Measurements from ENCODE around the gene CNOT3. TPM values are rescaled to one million over a fixed set of nuclear protein-coding genes. Genes with fewer than 3 reads are reported as not detected.

The CNOT3 gene
- total RNA-seq, 1 donor from 2014 or later, result 44.6 TPM

- Histone ChIP-seq H3K9me3 (no peaks in the 10 kb centered on the region), H3K36me3 (peaks cover 9% of the 10 kb centered on the region), H3K27me3 (ENCODE audit: low read depth) (no peaks in the 10 kb centered on the region), H3K27ac (peak within 1 kb of the TSS; percentile 50), H3K4me1 (peaks cover 5% of the 10 kb centered on the region), H3K4me3 (peak within 1 kb of the TSS; percentile 47)
- intact Hi-C loops (cut with DNase I), result no loop called here
- DNase-seq, result peak; percentile 85
- peak; percentile 49 for TF ChIP-seq CTCF (IDR thresholded peaks at IDR 0.05)
- peak; percentile 94 to 96 for ATAC-seq
These were observed 35.2 kb downstream of the CNOT3 start, which contains the start of gene TMC4 for GRCh38 chr19:54172471-54173358. TMC4 (minus strand) TSS chr19:54173160; CDS start chr19:54173117, 43 bp downstream.

- ATAC-seq (no peak), DNase-seq (no peak)
- intact Hi-C loops (cut with DNase I), result no loop called here
- no peaks in the 10 kb centered on the region for H3K9me3 ChIP-seq
- no peak for TF ChIP-seq CTCF (IDR thresholded peaks at IDR 0.05)
- H3K36me3 ChIP-seq, result peaks cover 9% of the 10 kb centered on the region
- H3K27ac ChIP-seq, result no peak overlapping the region
- H3K27me3 ChIP-seq (ENCODE audit: low read depth), result no peaks in the 10 kb centered on the region
- peak overlapping the region; percentile 47 for H3K4me3 ChIP-seq
- H3K4me1 ChIP-seq, result peaks cover 2% of the 10 kb centered on the region
These were observed 35.8 kb downstream of the CNOT3 start for GRCh38 chr19:54173359-54173699.

GRCh38 chr19:54173951-54174834 is 36.6 kb downstream of the CNOT3 start:
- Histone ChIP-seq H3K4me1 (no peaks in the 10 kb centered on the region), H3K4me3 (no peak overlapping the region), H3K36me3 (peaks cover 12% of the 10 kb centered on the region), H3K27me3 (ENCODE audit: low read depth) (no peaks in the 10 kb centered on the region), H3K9me3 (no peaks in the 10 kb centered on the region), H3K27ac (no peak overlapping the region)
- ATAC-seq, result no peak
- TF ChIP-seq CTCF (IDR thresholded peaks at IDR 0.05), result no peak
- intact Hi-C loops (cut with DNase I), result no loop called here
- no peak for DNase-seq

GRCh38 chr19:54178581-54179261 is 41.2 kb downstream of the CNOT3 start:
- H3K27me3 ChIP-seq (ENCODE audit: low read depth), result no peaks in the 10 kb centered on the region
- DNase-seq, result no peak
- no peak overlapping the region for H3K27ac ChIP-seq
- TF ChIP-seq CTCF (IDR thresholded peaks at IDR 0.05), result no peak
- peak; percentile 58 to 76 for ATAC-seq
- no peak overlapping the region for H3K4me3 ChIP-seq
- H3K36me3 ChIP-seq, result peaks cover 38% of the 10 kb centered on the region
- no peaks in the 10 kb centered on the region for H3K4me1 ChIP-seq
- intact Hi-C loops (cut with DNase I), result no loop called here
- no peaks in the 10 kb centered on the region for H3K9me3 ChIP-seq

GRCh38 chr19:54179262-54179852 is 41.8 kb downstream of the CNOT3 start:
- H3K4me1 ChIP-seq, result no peaks in the 10 kb centered on the region
- no peak overlapping the region for H3K4me3 ChIP-seq
- peaks cover 38% of the 10 kb centered on the region for H3K36me3 ChIP-seq
- H3K27ac ChIP-seq, result no peak overlapping the region
- H3K9me3 ChIP-seq, result no peaks in the 10 kb centered on the region
- intact Hi-C loops (cut with DNase I), result no loop called here
- TF ChIP-seq CTCF (IDR thresholded peaks at IDR 0.05), result no peak
- H3K27me3 ChIP-seq (ENCODE audit: low read depth), result no peaks in the 10 kb centered on the region
- no peak for DNase-seq
- ATAC-seq, result no peak
